ENCODE results near the gene WDR72.
A peak's percentile ranks its signal among the peaks of the same experiment; 100 is the strongest.

Gene WDR72

GRCh38 chr15:53611145-53611920 lies 148.1 kb downstream of the WDR72 start:
- no peak for TF ChIP-seq CTCF (IDR thresholded peaks at IDR 0.05; ENCODE audit: borderline replicate concordance, insufficient read depth, low read depth, low read length)
- H3K4me3 ChIP-seq (ENCODE audit: low read depth, low read length): no peak overlapping the region

- H3K4me3 ChIP-seq (ENCODE audit: low read depth, low read length): no peak overlapping the region
- no peak for TF ChIP-seq CTCF (IDR thresholded peaks at IDR 0.05; ENCODE audit: borderline replicate concordance, insufficient read depth, low read depth, low read length)
Measured at GRCh38 chr15:53591041-53591440, 168.4 kb downstream of the WDR72 start.

- H3K4me3 ChIP-seq (ENCODE audit: low read depth, low read length): no peak overlapping the region
- TF ChIP-seq CTCF (IDR thresholded peaks at IDR 0.05; ENCODE audit: borderline replicate concordance, insufficient read depth, low read depth, low read length): no peak
Measured at GRCh38 chr15:53590380-53590779, 169.1 kb downstream of the WDR72 start.

GRCh38 chr15:53589520-53590057 lies 169.9 kb downstream of the WDR72 start:
- H3K4me3 ChIP-seq (ENCODE audit: low read depth, low read length): no peak overlapping the region
- no peak for TF ChIP-seq CTCF (IDR thresholded peaks at IDR 0.05; ENCODE audit: borderline replicate concordance, insufficient read depth, low read depth, low read length)

- no peak overlapping the region for H3K4me3 ChIP-seq (ENCODE audit: low read depth, low read length)
Measured at GRCh38 chr15:53588773-53589172, 170.7 kb downstream of the WDR72 start.

GRCh38 chr15:53586799-53587198 lies 172.7 kb downstream of the WDR72 start:
- no peak overlapping the region for H3K4me3 ChIP-seq (ENCODE audit: low read depth, low read length)
- peak; percentile 58; the same call in 1 of the 2 replicates for TF ChIP-seq CTCF (IDR thresholded peaks at IDR 0.05; ENCODE audit: borderline replicate concordance, insufficient read depth, low read depth, low read length)

More at GRCh38 chr15:53588773-53589172, 170.7 kb downstream of the WDR72 start:
- TF ChIP-seq CTCF (IDR thresholded peaks at IDR 0.05; ENCODE audit: borderline replicate concordance, insufficient read depth, low read depth, low read length): no peak

GRCh38 chr15:53581513-53581912 lies 177.9 kb downstream of the WDR72 start:
- H3K4me3 ChIP-seq (ENCODE audit: low read depth, low read length): no peak overlapping the region
- no peak for TF ChIP-seq CTCF (IDR thresholded peaks at IDR 0.05; ENCODE audit: borderline replicate concordance, insufficient read depth, low read depth, low read length)
